HCT116 (cell line): ENCODE data around the gene CES4A. TPM values are rescaled to one million over a fixed set of nuclear protein-coding genes. Genes with fewer than 3 reads are reported as not detected.

Experiments used
- ATAC-seq: fragments of 200-7000 bp; cut with Tn5 transposase; 2 replicates; pipeline ENCODE4 v1.9.1; 2020; ENCODE audit warnings: mild to moderate bottlenecking, moderate library complexity
- BruUV-seq: library from RNA; stranded (reverse); fragments of 400-500 nt; replicated peaks from 2 replicates; lab custom pipeline; 2021; lab: Mats Ljungman, UMichigan
- CTCF ChIA-PET: fragments of 300-600 bp; sonication (Branson Sonifier 250); formaldehyde crosslinking; loops from one replicate; lab custom pipeline; 2021; ENCODE audit warnings: antibody characterized with exemption; lab: Charles Lee
- POLR2A ChIA-PET: fragments of 300-600, 350-600 bp; sonication (Branson Sonifier 250); formaldehyde crosslinking; loops from one replicate; lab custom pipeline; 2021; ENCODE audit warnings: antibody characterized with exemption; lab: Charles Lee
- RAD21 ChIA-PET, 2 experiments: fragments of 300-600 bp; sonication (Branson Sonifier 250); formaldehyde crosslinking; loops; one replicate each; lab custom pipeline; 2023; ENCODE audit warnings: low total read pairs in 2 of 2; ENCODE audit not compliant: uncharacterized antibody in 2 of 2, unreplicated experiment in 2 of 2, low non-redundant PET in 1 of 2; lab: Charles Lee
- DNase-seq: peaks from one replicate; pipeline ENCODE4 v3.0.0-alpha.2; 2010; ENCODE audit warnings: low read depth, low spot score
- H2AFZ ChIP-seq: fragments of 200-600 bp; shearing (Covaris generic), sonication (generic); 2 replicates; pipeline ENCODE4 v1.6.1; 2017; ENCODE audit warnings: low read depth, mixed run types, mixed read lengths, antibody characterized with exemption, low read length; ENCODE audit not compliant: poor library complexity, severe bottlenecking
- H3K27ac ChIP-seq: 2 replicates; pipeline ENCODE4 v1.5.1; 2012; ENCODE audit warnings: low read depth, low read length
- H3K27me3 ChIP-seq: fragments of 200-600 bp; sonication (generic); 2 replicates; pipeline ENCODE4 v1.6.1; 2016; ENCODE audit warnings: mixed run types, low read length, mixed read lengths; ENCODE audit not compliant: insufficient read depth
- H3K36me3 ChIP-seq, 2 experiments: fragments of 200-500 bp in 1 of 2; fragments of 200-600 bp in 1 of 2; sonication (Bioruptor generic) in 1 of 2; sonication (generic) in 1 of 2; 2 replicates each; pipeline versions ENCODE4 v1.5.1 to v1.6.1; 2014 to 2016; ENCODE audit warnings: low read length in 2 of 2, inconsistent platforms in 1 of 2, mixed read lengths in 1 of 2, mixed run types in 1 of 2; ENCODE audit not compliant: insufficient read depth in 2 of 2, control insufficient read depth in 1 of 2
- H3K4me1 ChIP-seq, 2 experiments: fragments of 200-600 bp in 1 of 2; sonication (generic) in 1 of 2; 2 replicates each; pipeline versions ENCODE4 v1.5.1 to v1.6.1; 2012 to 2017; ENCODE audit warnings: low read length in 2 of 2, inconsistent platforms in 1 of 2, mild to moderate bottlenecking in 1 of 2, mixed read lengths in 1 of 2, mixed run types in 1 of 2, moderate library complexity in 1 of 2; ENCODE audit not compliant: insufficient read depth in 2 of 2, control insufficient read depth in 1 of 2
- H3K4me2 ChIP-seq: fragments of 200-600 bp; sonication (generic); 2 replicates; pipeline ENCODE4 v1.6.1; 2017; ENCODE audit warnings: mixed run types, low read length, mixed read lengths
- H3K4me3 ChIP-seq, 2 experiments: fragments of 200-600 bp in 1 of 2; sonication (generic) in 1 of 2; replicated peaks in 1 of 2; 2 replicates each; pipeline ENCODE4 v1.5.1; 2011 to 2016; ENCODE audit warnings: low read length in 2 of 2, control low read depth in 1 of 2, low read depth in 1 of 2, mild to moderate bottlenecking in 1 of 2, mixed read lengths in 1 of 2, mixed run types in 1 of 2
- H3K79me2 ChIP-seq: fragments of 200-600 bp; sonication (generic); 2 replicates; pipeline ENCODE4 v1.6.1; 2017; ENCODE audit warnings: mild to moderate bottlenecking, mixed run types, low read length, moderate library complexity, mixed read lengths; ENCODE audit not compliant: insufficient read depth
- H3K9ac ChIP-seq: fragments of 200-600 bp; sonication (generic); 2 replicates; pipeline ENCODE4 v1.6.1; 2016; ENCODE audit warnings: low read length, mixed read lengths
- H3K9me2 ChIP-seq: fragments of 200-600 bp; sonication (generic), shearing (Covaris generic); 2 replicates; pipeline ENCODE4 v1.6.1; 2017; ENCODE audit warnings: mixed run types, mild to moderate bottlenecking, moderate library complexity; ENCODE audit not compliant: insufficient read depth
- H3K9me3 ChIP-seq, 2 experiments: fragments of 200-500 bp in 1 of 2; fragments of 200-600 bp in 1 of 2; sonication (Bioruptor generic) in 1 of 2; sonication (generic) in 1 of 2; 2 replicates each; pipeline ENCODE4 v1.6.1; 2014 to 2017; ENCODE audit warnings: low read length in 2 of 2, mixed read lengths in 2 of 2, inconsistent platforms in 1 of 2, low read depth in 1 of 2, mild to moderate bottlenecking in 1 of 2, mixed run types in 1 of 2, moderate library complexity in 1 of 2; ENCODE audit not compliant: control insufficient read depth in 1 of 2, insufficient read depth in 1 of 2
- H4K20me1 ChIP-seq: fragments of 200-600 bp; sonication (generic), shearing (Covaris generic); 2 replicates; pipeline ENCODE4 v1.6.1; 2017; ENCODE audit warnings: mixed run types, mild to moderate bottlenecking, moderate library complexity; ENCODE audit not compliant: insufficient read depth
- CEBPB ChIP-seq: IDR thresholded peaks from 2 replicates; pipeline ENCODE4 v1.6.1; 2012; ENCODE audit warnings: low read depth
- EZH2 ChIP-seq: fragments of 200-600 bp; sonication (generic); IDR thresholded peaks from 2 replicates; pipeline ENCODE4 v1.6.1; 2017; ENCODE audit warnings: antibody characterized with exemption, mixed run types
- EZH2phosphoT487 ChIP-seq: fragments of 200-600 bp; IDR thresholded peaks from 2 replicates; pipeline ENCODE4 v1.6.1; 2018; ENCODE audit warnings: antibody characterized with exemption, borderline replicate concordance
- MAX ChIP-seq: IDR thresholded peaks from 2 replicates; pipeline ENCODE4 v1.6.1; 2012
- POLR2A ChIP-seq: IDR thresholded peaks from 2 replicates; pipeline ENCODE4 v1.7.0; 2011; ENCODE audit warnings: borderline replicate concordance; ENCODE audit not compliant: insufficient read depth, insufficient read length; ENCODE audit errors: extremely low read depth
- POLR2AphosphoS5 ChIP-seq: IDR thresholded peaks from 2 replicates; pipeline ENCODE4 v1.6.1; 2011; ENCODE audit warnings: mild to moderate bottlenecking, low read depth, low read length, moderate library complexity
- REST ChIP-seq: IDR thresholded peaks from 2 replicates; pipeline ENCODE4 v1.6.1; 2012; ENCODE audit warnings: low read depth
- TCF7L2 ChIP-seq: IDR thresholded peaks from 2 replicates; pipeline ENCODE4 v1.7.0; 2011; ENCODE audit warnings: borderline replicate concordance, inconsistent platforms; ENCODE audit not compliant: insufficient read depth, insufficient read length; ENCODE audit errors: extremely low read depth
- ZBTB33 ChIP-seq: IDR thresholded peaks from 2 replicates; pipeline ENCODE4 v1.6.1; 2011; ENCODE audit warnings: mild to moderate bottlenecking, low read length, moderate library complexity; ENCODE audit not compliant: insufficient replicate concordance; ENCODE audit errors: extremely low read depth
- ZNF274 ChIP-seq: fragments of 200-500 bp; sonication (Bioruptor generic); IDR thresholded peaks from 2 replicates; pipeline ENCODE4 v1.6.1; 2014; ENCODE audit warnings: mild to moderate bottlenecking, low read depth, low read length, inconsistent platforms
- intact Hi-C: fragments of 100-400 bp; cut with micrococcal nuclease; formaldehyde crosslinking; loops from 2 replicates; pipeline ENCODE4 v1.10.0; 2022
- total RNA-seq: library from RNA; stranded (reverse); gene quantifications from one replicate; pipeline ENCODE4 v1.2.1, GENCODE V29; 2021; ENCODE audit not compliant: unreplicated experiment

Gene CES4A
- total RNA-seq, 1 experiment from 2014 or later = not detected

GRCh38 chr16:66972983-66973382 lies 15.4 kb upstream of the CES4A start:
- Histone ChIP-seq H2AFZ (no peak overlapping the region), H3K27me3 (no peaks in the 10 kb centered on the region), H3K4me2 (peak overlapping the region; percentile 80; the same call in 1 of the 2 replicates), H3K4me1 (peaks cover 40 to 62% of the 10 kb centered on the region in 2 experiments), H3K4me3 (no peak overlapping the region), H4K20me1 (no peaks in the 10 kb centered on the region), H3K27ac (no peak overlapping the region), H3K79me2 (no peaks in the 10 kb centered on the region), H3K9ac (no peak overlapping the region), H3K9me2 (no peaks in the 10 kb centered on the region), H3K9me3 (no peaks in the 10 kb centered on the region), H3K36me3 (no peaks in the 10 kb centered on the region)
- ChIA-PET RAD21 (no interaction called here), POLR2A (no interaction called here), CTCF (interaction anchor here (1.6 kb wide), 1 partner anchor 19 kb away, joined by 5 read pairs; no protein-coding TSS in a partner anchor)
- ATAC-seq (0 out of 2 replicates have a peak, but pooled peaks have one; percentile 5), DNase-seq (no peak)
- no TSS peak for BruUV-seq
- intact Hi-C loops = no loop called here
- TF ChIP-seq MAX = no peak
- no peak for TF ChIP-seq CEBPB
- no peak for TF ChIP-seq ZBTB33
- TF ChIP-seq POLR2A = no peak
- no peak for TF ChIP-seq ZNF274
- TF ChIP-seq TCF7L2 = no peak
- TF ChIP-seq, all 23 proteins: peak for 0

GRCh38 chr16:66973716-66974115 lies 14.7 kb upstream of the CES4A start:
- Histone ChIP-seq H3K79me2 (no peaks in the 10 kb centered on the region), H3K36me3 (no peaks in the 10 kb centered on the region), H2AFZ (no peak overlapping the region), H4K20me1 (no peaks in the 10 kb centered on the region), H3K4me3 (no peak overlapping the region), H3K9me3 (no peaks in the 10 kb centered on the region), H3K27me3 (no peaks in the 10 kb centered on the region), H3K4me2 (peak overlapping the region; percentile 80; the same call in 1 of the 2 replicates), H3K4me1 (peaks cover 37 to 62% of the 10 kb centered on the region in 2 experiments), H3K27ac (no peak overlapping the region), H3K9me2 (no peaks in the 10 kb centered on the region), H3K9ac (no peak overlapping the region)
- no TSS peak for BruUV-seq
- POLR2A ChIA-PET = no interaction called here
- RAD21 ChIA-PET = no interaction called here
- intact Hi-C loops = no loop called here
- CTCF ChIA-PET = interaction anchor here (1.2 to 2.7 kb wide), 3 partner anchors 13 to 182 kb away, joined by 3 to 8 read pairs (median 5); partner anchors contain the start of gene CES3
- ATAC-seq = no peak
- DNase-seq = no peak
- TF ChIP-seq POLR2AphosphoS5 (no peak), REST (no peak), EZH2 (no peak), ZNF274 (no peak), ZBTB33 (no peak), EZH2phosphoT487 (no peak), CEBPB (no peak)
